Measurements from ENCODE around the gene APC2. TPM values are rescaled to one million over a fixed set of nuclear protein-coding genes. Genes with fewer than 3 reads are reported as not detected.

APC2 gene
- total RNA-seq, 1 experiment from 2014 or later: 1.4 TPM

DNA sequence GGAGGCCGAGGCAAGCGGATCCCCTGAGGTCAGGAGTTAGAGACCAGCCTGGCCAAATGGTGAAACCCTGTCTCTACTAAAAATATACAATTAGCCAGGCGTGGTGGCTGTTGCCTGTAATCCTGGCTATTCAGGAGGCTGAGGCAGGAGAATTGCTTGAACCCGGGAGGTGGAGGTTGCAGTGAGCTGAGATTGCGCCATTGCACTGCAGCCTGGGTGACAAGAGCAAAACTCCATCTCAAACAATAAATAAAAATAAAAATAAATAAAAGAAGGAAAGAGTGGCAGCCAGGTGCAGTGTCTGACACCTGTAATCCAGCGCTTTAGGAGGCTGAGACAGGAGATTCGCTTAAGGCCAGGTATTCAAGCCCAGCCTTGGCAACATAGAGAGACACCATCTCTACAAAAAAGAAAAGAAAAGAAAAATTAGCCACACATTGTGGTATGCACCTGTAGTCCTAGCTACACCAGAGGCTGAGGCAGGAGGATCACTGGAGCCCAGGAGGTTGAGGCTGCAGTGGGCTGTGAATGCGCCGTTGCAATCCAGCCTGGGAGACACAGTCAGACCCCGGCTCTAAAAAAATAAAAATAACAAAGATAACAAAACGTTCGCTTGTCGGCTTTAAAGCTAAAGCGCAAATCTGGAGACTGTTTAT lies 52.6 kb downstream of the APC2 start:
- no peak overlapping the region for H3K9ac ChIP-seq (ENCODE audit: low read length)
- H3K9me2 ChIP-seq (replicated peaks; ENCODE audit: low read length): no peaks in the 10 kb centered on the region
- H4K20me1 ChIP-seq (ENCODE audit: low read length): no peaks in the 10 kb centered on the region
- H3F3A ChIP-seq (ENCODE audit: low read length, unreplicated experiment): no peaks in the 10 kb centered on the region
- no peaks in the 10 kb centered on the region for H3K36me3 ChIP-seq (ENCODE audit: low read depth, low read length)
- TF ChIP-seq EZH2 (IDR thresholded peaks at IDR 0.05; ENCODE audit: low read length, unreplicated experiment) (no peak), EZH2phosphoT487 (IDR thresholded peaks at IDR 0.05; ENCODE audit: borderline replicate concordance, low read length) (no peak)
- TF ChIP-seq, protein P1, sequence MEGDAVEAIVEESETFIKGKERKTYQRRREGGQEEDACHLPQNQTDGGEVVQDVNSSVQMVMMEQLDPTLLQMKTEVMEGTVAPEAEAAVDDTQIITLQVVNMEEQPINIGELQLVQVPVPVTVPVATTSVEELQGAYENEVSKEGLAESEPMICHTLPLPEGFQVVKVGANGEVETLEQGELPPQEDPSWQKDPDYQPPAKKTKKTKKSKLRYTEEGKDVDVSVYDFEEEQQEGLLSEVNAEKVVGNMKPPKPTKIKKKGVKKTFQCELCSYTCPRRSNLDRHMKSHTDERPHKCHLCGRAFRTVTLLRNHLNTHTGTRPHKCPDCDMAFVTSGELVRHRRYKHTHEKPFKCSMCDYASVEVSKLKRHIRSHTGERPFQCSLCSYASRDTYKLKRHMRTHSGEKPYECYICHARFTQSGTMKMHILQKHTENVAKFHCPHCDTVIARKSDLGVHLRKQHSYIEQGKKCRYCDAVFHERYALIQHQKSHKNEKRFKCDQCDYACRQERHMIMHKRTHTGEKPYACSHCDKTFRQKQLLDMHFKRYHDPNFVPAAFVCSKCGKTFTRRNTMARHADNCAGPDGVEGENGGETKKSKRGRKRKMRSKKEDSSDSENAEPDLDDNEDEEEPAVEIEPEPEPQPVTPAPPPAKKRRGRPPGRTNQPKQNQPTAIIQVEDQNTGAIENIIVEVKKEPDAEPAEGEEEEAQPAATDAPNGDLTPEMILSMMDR (conservative IDR thresholded peaks at IDR 0.05; ENCODE audit: low read depth, low read length): no peak
- H3K79me2 ChIP-seq (ENCODE audit: low read length): no peaks in the 10 kb centered on the region
- DNase-seq: no peak
- H3K27me3 ChIP-seq (ENCODE audit: low read length): no peaks in the 10 kb centered on the region
- H3K4me3 ChIP-seq (ENCODE audit: low read length): no peak overlapping the region
- H3K4me2 ChIP-seq (ENCODE audit: low read length): no peak overlapping the region
- ChIA-PET POLR2A (ENCODE audit: unreplicated experiment) (no interaction called here), CTCF (no interaction called here)
- no peaks in the 10 kb centered on the region for H3K4me1 ChIP-seq (ENCODE audit: insufficient read depth, low read length)
- no TSS peak for BruUV-seq (replicated peaks)
- ATAC-seq: no peak
- intact Hi-C loops (cut with micrococcal nuclease): no loop called here
- no peaks in the 10 kb centered on the region for H3K9me3 ChIP-seq (ENCODE audit: low read length)
- H2AFZ ChIP-seq (ENCODE audit: low read length): no peak overlapping the region
- H3K27ac ChIP-seq (ENCODE audit: low read length): no peak overlapping the region

DNA sequence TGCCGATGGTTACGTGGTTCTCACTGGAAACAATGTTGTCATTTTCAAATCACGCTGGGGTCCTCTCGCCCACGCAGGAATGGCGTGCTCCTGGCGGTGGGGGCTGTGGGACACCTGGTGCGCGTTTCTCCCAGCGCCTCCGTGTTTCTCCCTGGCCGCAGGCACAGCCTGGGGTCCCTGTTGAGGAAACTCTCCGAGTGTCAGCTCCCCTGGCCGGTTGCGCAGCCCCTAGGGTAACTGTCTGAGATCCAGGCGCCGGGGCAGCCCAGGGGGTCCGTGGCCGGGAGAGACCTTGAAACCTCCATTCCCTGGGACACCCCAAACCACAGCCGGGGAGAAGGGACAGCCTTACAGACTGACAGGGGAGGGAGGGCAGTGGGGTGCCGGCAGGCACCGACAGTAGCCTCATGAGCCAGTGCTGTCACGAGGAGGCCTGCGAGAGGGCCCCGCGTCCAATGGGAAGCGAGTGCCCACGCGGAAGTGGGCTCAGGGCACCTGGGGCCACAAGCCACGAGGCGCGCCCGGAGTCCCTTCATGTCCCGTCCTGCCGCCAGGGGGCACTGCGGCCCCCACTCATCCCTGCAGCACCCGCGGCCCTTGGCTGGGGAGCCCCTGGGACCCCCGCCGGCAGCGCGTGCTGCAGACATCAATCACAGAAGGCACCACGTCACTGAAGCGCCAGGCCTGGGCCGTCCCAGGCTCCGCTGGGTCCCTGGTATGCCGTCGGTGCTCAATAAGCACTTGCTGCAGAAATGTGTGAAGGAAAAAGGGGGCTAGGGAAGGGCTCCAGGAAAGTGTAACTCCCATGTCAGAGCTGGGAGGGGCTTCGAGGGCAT lies 53.4 kb downstream of the APC2 start:
- no peaks in the 10 kb centered on the region for H3F3A ChIP-seq (ENCODE audit: low read length, unreplicated experiment)
- intact Hi-C loops (cut with micrococcal nuclease): no loop called here
- no peak for TF ChIP-seq EZH2phosphoT487 (IDR thresholded peaks at IDR 0.05; ENCODE audit: borderline replicate concordance, low read length)
- TF ChIP-seq EZH2 (IDR thresholded peaks at IDR 0.05; ENCODE audit: low read length, unreplicated experiment): no peak
- TF ChIP-seq, protein P1 (conservative IDR thresholded peaks at IDR 0.05; ENCODE audit: low read depth, low read length): peak; percentile 70
- H4K20me1 ChIP-seq (ENCODE audit: low read length): no peaks in the 10 kb centered on the region
- H3K4me3 ChIP-seq (ENCODE audit: low read length): no peak overlapping the region
- no peak overlapping the region for H3K9ac ChIP-seq (ENCODE audit: low read length)
- H3K9me3 ChIP-seq (ENCODE audit: low read length): no peaks in the 10 kb centered on the region
- peak; percentile 12; the same call in 1 of the 2 replicates for ATAC-seq
- H3K4me1 ChIP-seq (ENCODE audit: insufficient read depth, low read length): no peaks in the 10 kb centered on the region; the same call in 1 of the 2 replicates
- no peaks in the 10 kb centered on the region for H3K9me2 ChIP-seq (replicated peaks; ENCODE audit: low read length)
- POLR2A ChIA-PET (ENCODE audit: unreplicated experiment): no interaction called here
- no TSS peak for BruUV-seq (replicated peaks)
- H3K36me3 ChIP-seq (ENCODE audit: low read depth, low read length): no peaks in the 10 kb centered on the region
- peak overlapping the region; percentile 44 for H3K4me2 ChIP-seq (ENCODE audit: low read length)
- DNase-seq: peak; percentile 21
- no peaks in the 10 kb centered on the region for H3K27me3 ChIP-seq (ENCODE audit: low read length)
- CTCF ChIA-PET: no interaction called here
- H3K27ac ChIP-seq (ENCODE audit: low read length): no peak overlapping the region
- peak overlapping the region; percentile 61; the same call in 1 of the 2 replicates for H2AFZ ChIP-seq (ENCODE audit: low read length)
- H3K79me2 ChIP-seq (ENCODE audit: low read length): no peaks in the 10 kb centered on the region

Measured in PC-3 (cell line).